Measurements from ENCODE around the gene XPO6.

GRCh38 chr16:28064150-28064549 lies 147.6 kb downstream of the XPO6 start:
- TF ChIP-seq CTCF (conservative IDR thresholded peaks at IDR 0.05; ENCODE audit: low read depth, low read length): no peak
- TF ChIP-seq EZH2 (IDR thresholded peaks at IDR 0.05; ENCODE audit: low read length, unreplicated experiment): no peak

Measured in PC-3 (cell line).